Lung (tissue), 12 donors: ENCODE results near the gene FAM135A. TPM values are rescaled to one million over a fixed set of nuclear protein-coding genes. Genes with fewer than 3 reads are reported as not detected.
"Not testable (repeated sequence)": the region's sequence is repeated elsewhere in the genome, so short reads cannot be mapped to it uniquely, and the experiment has no call there.

ENCODE experiments used
- ATAC-seq: fragments of 200-7000 bp; cut with Tn5 transposase; one replicate; pipeline ENCODE4 v1.9.1; 2020; ENCODE audit warnings: moderate number of reproducible peaks; ENCODE audit not compliant: insufficient read depth, low FRiP score
- DNase-seq, 3 donors: peaks; one replicate each; pipeline ENCODE4 v3.0.0-alpha.2; 2013 to 2017
- H3K27ac ChIP-seq, 2 donors: one replicate each; pipeline ENCODE4 v1.5.1; 2013; ENCODE audit warnings: mild to moderate bottlenecking in 2 of 2, moderate library complexity in 2 of 2, control low read depth in 1 of 2, inconsistent platforms in 1 of 2, low read depth in 1 of 2, low read length in 1 of 2
- H3K27me3 ChIP-seq, 3 donors: one replicate each; pipeline ENCODE4 v1.5.1; 2013; ENCODE audit warnings: low read length in 2 of 3; ENCODE audit not compliant: control insufficient read depth in 3 of 3, insufficient read depth in 3 of 3
- H3K36me3 ChIP-seq, 4 donors: one replicate each; pipeline ENCODE4 v1.5.1; 2013; ENCODE audit warnings: low read length in 4 of 4, mild to moderate bottlenecking in 1 of 4, moderate library complexity in 1 of 4; ENCODE audit not compliant: control insufficient read depth in 4 of 4, insufficient read depth in 4 of 4
- H3K4me1 ChIP-seq, 5 donors: one replicate each; pipeline ENCODE4 v1.5.1; 2013; ENCODE audit warnings: low read length in 5 of 5, mild to moderate bottlenecking in 2 of 5, moderate library complexity in 1 of 5; ENCODE audit not compliant: control insufficient read depth in 5 of 5, insufficient read depth in 5 of 5
- H3K4me3 ChIP-seq: one replicate; pipeline ENCODE4 v1.5.1; 2013; ENCODE audit warnings: mild to moderate bottlenecking, control low read depth, moderate library complexity
- H3K9ac ChIP-seq, 2 donors: one replicate each; pipeline ENCODE4 v1.5.1; 2013; ENCODE audit warnings: low read length in 2 of 2, control low read depth in 1 of 2; ENCODE audit not compliant: insufficient read depth in 1 of 2
- H3K9me3 ChIP-seq, 4 donors: one replicate each; pipeline ENCODE4 v1.5.1; 2013; ENCODE audit warnings: low read length in 3 of 4, mild to moderate bottlenecking in 1 of 4, moderate library complexity in 1 of 4; ENCODE audit not compliant: control insufficient read depth in 4 of 4, insufficient read depth in 3 of 4
- WGBS, 2 donors: extraction: QIAGEN DNeasy Blood & Tissue Kit; methylation state at CpG; one replicate each; pipeline ENCODE4 v1.1.7; 2013; 5-methylcytosine and 5-hydroxymethylcytosine counted together
- polyA plus RNA-seq, 2 donors: library from polyadenylated mRNA; stranded (reverse); fragments of 200-250 nt; gene quantifications; one replicate each; pipeline ENCODE4 v1.2.1, GENCODE V29; 2013
- total RNA-seq, 2 donors: library from RNA; depleted of rRNA in 1 of 2; stranded (reverse); fragments of >200 nt in 1 of 2; gene quantifications; one replicate each; pipeline ENCODE4 v1.2.1, GENCODE V29; 2014 to 2021
- TF ChIP-seq, protein P1 (sequence below): IDR thresholded peaks from 2 replicates; pipeline ENCODE4 v1.5.1; 2012; ENCODE audit warnings: mild to moderate bottlenecking; ENCODE audit errors: control extremely low read depth, extremely low read depth
- donor health status: control.
- donor health status: control.
- donor health status: Bipolar disorder and iron deficiency.
- donor health status: healthy.
- donor health status: DM: yes; HTN: yes; CAD: no.

The FAM135A gene
- total and polyA plus RNA-seq, 4 donors: 8.2 to 62.1 (median 19.5) TPM

DNA sequence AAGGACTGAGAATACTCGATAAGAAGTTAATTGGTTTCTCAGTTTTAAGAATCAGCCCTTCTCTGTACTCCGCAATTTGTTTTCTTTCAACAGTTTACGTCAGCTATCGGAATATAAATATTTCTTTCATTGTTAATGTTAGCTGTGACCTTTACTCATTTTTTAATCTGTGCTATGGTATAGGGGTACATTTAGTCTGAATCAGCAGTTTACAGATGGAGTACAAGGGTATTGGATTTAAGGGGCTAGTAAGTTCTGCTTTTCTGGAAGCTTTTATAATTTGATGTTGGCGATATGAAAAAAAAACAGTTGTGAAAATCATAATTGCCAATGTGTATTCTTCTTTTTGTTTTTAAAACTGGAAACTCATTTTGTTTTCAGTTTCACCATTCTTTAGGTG, 23.0 kb downstream of the FAM135A start:
- no peak overlapping the region for H3K9ac ChIP-seq
- H3K4me1 ChIP-seq: no peaks in the 10 kb centered on the region
- H3K4me3 ChIP-seq: no peak overlapping the region
- DNase-seq: no peak
- H3K9me3 ChIP-seq: peaks cover 0 to 2% (median 0%) of the 10 kb centered on the region in 4 donors
- peaks cover 4 to 12% (median 7%) of the 10 kb centered on the region in 4 donors for H3K36me3 ChIP-seq
- no peaks in the 10 kb centered on the region for H3K27me3 ChIP-seq
- ATAC-seq: no peak
- no peak overlapping the region for H3K27ac ChIP-seq
- WGBS, 2 donors: 91% methylated on average over 5 of the region's 5 CpGs
- TF ChIP-seq, protein P1, sequence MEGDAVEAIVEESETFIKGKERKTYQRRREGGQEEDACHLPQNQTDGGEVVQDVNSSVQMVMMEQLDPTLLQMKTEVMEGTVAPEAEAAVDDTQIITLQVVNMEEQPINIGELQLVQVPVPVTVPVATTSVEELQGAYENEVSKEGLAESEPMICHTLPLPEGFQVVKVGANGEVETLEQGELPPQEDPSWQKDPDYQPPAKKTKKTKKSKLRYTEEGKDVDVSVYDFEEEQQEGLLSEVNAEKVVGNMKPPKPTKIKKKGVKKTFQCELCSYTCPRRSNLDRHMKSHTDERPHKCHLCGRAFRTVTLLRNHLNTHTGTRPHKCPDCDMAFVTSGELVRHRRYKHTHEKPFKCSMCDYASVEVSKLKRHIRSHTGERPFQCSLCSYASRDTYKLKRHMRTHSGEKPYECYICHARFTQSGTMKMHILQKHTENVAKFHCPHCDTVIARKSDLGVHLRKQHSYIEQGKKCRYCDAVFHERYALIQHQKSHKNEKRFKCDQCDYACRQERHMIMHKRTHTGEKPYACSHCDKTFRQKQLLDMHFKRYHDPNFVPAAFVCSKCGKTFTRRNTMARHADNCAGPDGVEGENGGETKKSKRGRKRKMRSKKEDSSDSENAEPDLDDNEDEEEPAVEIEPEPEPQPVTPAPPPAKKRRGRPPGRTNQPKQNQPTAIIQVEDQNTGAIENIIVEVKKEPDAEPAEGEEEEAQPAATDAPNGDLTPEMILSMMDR: no peak

DNA sequence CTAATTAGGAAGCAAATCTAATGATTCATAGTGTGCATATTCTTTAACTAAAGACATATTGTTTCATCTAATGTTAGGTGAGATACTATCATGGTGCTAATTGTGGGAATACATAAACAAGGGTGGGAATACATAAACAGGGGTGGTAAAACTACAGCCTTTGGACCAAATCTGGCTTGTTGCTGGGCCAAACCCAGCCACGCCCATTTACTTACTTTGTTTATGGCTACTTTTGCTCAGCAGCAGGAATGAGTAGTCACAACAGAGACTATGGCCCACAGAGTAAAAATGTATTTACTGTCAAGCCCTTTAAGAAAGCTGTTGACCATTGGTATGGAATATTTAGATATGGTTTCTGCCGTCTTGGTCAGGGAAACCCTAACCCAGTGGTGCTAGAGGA, 31.7 kb downstream of the FAM135A start:
- Histone ChIP-seq H3K36me3 (peaks cover 0 to 4% (median 2%) of the 10 kb centered on the region in 4 donors), H3K4me3 (no peak overlapping the region), H3K27ac (no peak overlapping the region), H3K4me1 (no peaks in the 10 kb centered on the region), H3K9me3 (peaks cover 0 to 4% (median 0%) of the 10 kb centered on the region in 4 donors), H3K27me3 (no peaks in the 10 kb centered on the region), H3K9ac (no peak overlapping the region)
- 82 to 94% methylated on average over 2 of the region's 2 CpGs for WGBS, 2 donors
- DNase-seq: no peak
- TF ChIP-seq, protein P1: no peak
- no peak for ATAC-seq

DNA sequence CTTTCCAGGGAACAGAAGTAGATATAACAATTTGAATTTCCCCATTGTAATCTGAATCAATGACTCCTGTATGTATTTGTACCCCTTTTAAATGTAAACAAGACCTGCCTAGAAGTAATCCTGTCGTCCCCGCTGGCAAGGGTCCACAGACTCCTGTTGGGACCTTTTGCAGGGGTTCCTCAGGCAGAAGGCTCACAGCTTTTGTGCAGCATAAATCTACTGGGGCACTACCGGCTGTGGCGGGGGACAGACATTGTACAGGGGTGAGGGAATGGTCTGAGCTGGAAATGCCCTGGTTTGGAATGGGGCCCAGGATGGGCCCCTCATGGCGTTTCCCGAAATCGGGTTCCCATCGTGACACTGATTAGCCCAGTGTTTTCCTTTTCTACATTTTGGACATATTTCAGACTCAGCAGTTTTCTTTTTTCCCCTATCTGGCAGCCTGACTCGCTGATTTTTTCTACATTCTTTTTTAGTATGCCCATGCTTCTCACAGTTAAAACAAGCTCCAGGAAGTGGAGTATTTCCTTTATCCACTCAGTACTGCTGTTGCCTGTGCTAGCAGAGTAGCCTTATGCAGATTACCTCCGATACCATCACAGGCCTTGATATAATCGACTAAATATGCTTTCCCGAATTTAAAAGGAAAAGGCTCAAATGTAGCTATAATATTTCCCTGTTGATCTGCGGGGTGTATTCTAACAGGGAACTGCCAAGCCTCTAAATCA, 34.2 kb downstream of the FAM135A start:
- H3K4me3 ChIP-seq, H3K27me3 ChIP-seq, H3K36me3 ChIP-seq, H3K9me3 ChIP-seq, H3K27ac ChIP-seq, H3K4me1 ChIP-seq, H3K9ac ChIP-seq, ATAC-seq: not testable (repeated sequence)
- WGBS, 2 donors: 79% methylated on average over 13 of the region's 13 CpGs
- peak in 1 of 3 donors; percentile 12 for DNase-seq

DNA sequence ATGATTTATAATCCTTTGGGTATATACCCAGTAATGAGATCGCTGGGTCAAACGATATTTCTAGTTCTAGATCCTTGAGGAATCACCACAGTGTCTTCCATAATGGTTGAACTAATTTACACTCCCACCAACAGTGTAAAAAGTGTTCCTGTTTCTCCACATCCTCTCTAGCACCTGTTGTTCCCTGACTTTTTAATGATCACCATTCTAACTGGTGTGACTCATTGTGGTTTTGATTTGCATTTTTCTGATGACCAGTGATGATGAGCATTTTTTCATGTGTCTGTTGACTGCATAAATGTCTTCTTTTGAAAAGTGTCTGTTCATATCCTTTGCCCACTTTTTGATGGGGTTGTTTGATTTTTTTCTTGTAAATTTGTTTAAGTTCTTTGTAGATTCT, 40.6 kb downstream of the FAM135A start:
- H3K27ac ChIP-seq, H3K36me3 ChIP-seq, H3K9me3 ChIP-seq, H3K4me1 ChIP-seq, ATAC-seq, DNase-seq, H3K4me3 ChIP-seq, H3K9ac ChIP-seq, H3K27me3 ChIP-seq: not testable (repeated sequence)
- WGBS, 2 donors: 99 to 100% methylated on average over 2 of the region's 2 CpGs
